ENCODE results near the gene CCDC188.

DNA sequence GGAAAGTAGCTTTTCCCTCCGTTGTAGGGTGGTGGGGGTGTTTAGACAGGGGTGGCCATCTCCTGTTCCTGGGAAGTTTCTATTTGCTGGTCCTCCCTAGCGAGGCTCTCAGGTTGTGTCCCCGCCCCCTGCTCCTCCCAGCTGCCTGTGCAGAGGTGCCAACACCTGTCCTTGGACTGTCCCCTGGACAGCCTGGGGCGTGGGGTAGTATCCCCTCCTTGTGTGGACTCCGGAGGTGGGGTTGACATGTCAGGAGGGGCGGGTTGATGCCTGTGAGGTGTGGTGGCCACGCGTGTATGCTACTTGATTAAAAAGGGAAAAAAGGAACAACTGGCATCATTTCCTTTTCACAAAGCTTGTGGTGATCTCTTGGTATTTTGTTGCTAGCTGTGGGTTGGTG is 49.2 kb downstream of the CCDC188 start:
- TF ChIP-seq CTCF (IDR thresholded peaks at IDR 0.05; ENCODE audit: low read depth, low read length) (no peak), POLR2A (IDR thresholded peaks at IDR 0.05; ENCODE audit: extremely low read depth, insufficient read length) (no peak), MAX (IDR thresholded peaks at IDR 0.05; ENCODE audit: low read depth, low read length) (no peak)
